SU-DHL-6 (cell line): ENCODE data around the gene RNF214.
"Not testable (repeated sequence)": the region's sequence is repeated elsewhere in the genome, so short reads cannot be mapped to it uniquely, and the experiment has no call there.

Experiments used
- H2AFZ ChIP-seq: fragments of 200-600 bp; sonication (generic); 2 replicates; pipeline ENCODE4 v1.6.1; 2014; ENCODE audit warnings: low read depth, mild to moderate bottlenecking, moderate library complexity, mixed read lengths, antibody characterized with exemption, low read length; ENCODE audit not compliant: severe bottlenecking
- H3F3A ChIP-seq: fragments of 200-600 bp; shearing (Covaris generic); 2 replicates; pipeline ENCODE4 v1.6.0; 2016; ENCODE audit warnings: antibody characterized with exemption, mild to moderate bottlenecking; ENCODE audit not compliant: insufficient read depth
- H3K27ac ChIP-seq: fragments of 200-600 bp; sonication (generic); 2 replicates; pipeline ENCODE4 v1.5.1; 2016; ENCODE audit warnings: low read depth, mild to moderate bottlenecking, low read length, moderate library complexity, mixed read lengths
- H3K27me3 ChIP-seq: fragments of 200-600 bp; sonication (generic), shearing (Covaris generic); 2 replicates; pipeline ENCODE4 v1.6.0; 2014; ENCODE audit warnings: mild to moderate bottlenecking, low read length
- H3K36me3 ChIP-seq: fragments of 200-600 bp; sonication (generic); 2 replicates; pipeline ENCODE4 v1.6.1; 2014; ENCODE audit warnings: mild to moderate bottlenecking, low read length, mixed read lengths
- H3K4me2 ChIP-seq: fragments of 300-600, 200-600 bp; shearing (Covaris generic), sonication (generic); 2 replicates; pipeline ENCODE4 v1.6.0; 2014; ENCODE audit warnings: low read length, low read depth, mild to moderate bottlenecking; ENCODE audit not compliant: poor library complexity, severe bottlenecking
- H3K4me3 ChIP-seq: fragments of 200-600 bp; sonication (generic); 2 replicates; pipeline ENCODE4 v1.5.1; 2014; ENCODE audit warnings: antibody characterized with exemption, low read length, mild to moderate bottlenecking, mixed read lengths; ENCODE audit not compliant: insufficient read depth, poor library complexity, severe bottlenecking
- H3K79me2 ChIP-seq: fragments of 200-600 bp; sonication (generic); 2 replicates; pipeline ENCODE4 v1.6.1; 2014; ENCODE audit warnings: mild to moderate bottlenecking, low read length, moderate library complexity; ENCODE audit not compliant: insufficient read depth
- H3K9ac ChIP-seq: fragments of 200-600 bp; sonication (generic); 2 replicates; pipeline ENCODE4 v1.7.0; 2014; ENCODE audit warnings: mild to moderate bottlenecking, low read length
- H3K9me2 ChIP-seq: fragments of 200-600 bp; sonication (generic); replicated peaks from 2 replicates; pipeline ENCODE4 v1.6.1; 2014; ENCODE audit warnings: low read length; ENCODE audit not compliant: insufficient read depth
- H3K9me3 ChIP-seq: fragments of 200-600 bp; sonication (generic); 2 replicates; pipeline ENCODE4 v1.6.1; 2014; ENCODE audit warnings: low read length, mixed read lengths; ENCODE audit not compliant: insufficient read depth
- H4K20me1 ChIP-seq: fragments of 200-600 bp; sonication (generic); 2 replicates; pipeline ENCODE4 v1.6.1; 2014; ENCODE audit warnings: low read depth, mild to moderate bottlenecking, antibody characterized with exemption, low read length, moderate library complexity, mixed read lengths
- CTCF ChIP-seq: fragments of 200-600 bp; sonication (generic); IDR thresholded peaks from one replicate; pipeline ENCODE4 v1.5.1; 2017; ENCODE audit warnings: antibody characterized with exemption, mild to moderate bottlenecking, low read length, moderate library complexity; ENCODE audit not compliant: insufficient read depth, poor library complexity, severe bottlenecking
- EZH2phosphoT487 ChIP-seq: fragments of 200-600 bp; sonication (generic), shearing (Covaris generic); conservative IDR thresholded peaks from 2 replicates; pipeline ENCODE4 v1.6.1; 2018; ENCODE audit warnings: mild to moderate bottlenecking, antibody characterized with exemption, low read length, moderate library complexity, mixed read lengths

RNF214 gene

GRCh38 chr11:117207481-117207880, 25.0 kb upstream of the RNF214 start:
- H3F3A ChIP-seq, H2AFZ ChIP-seq, H3K4me2 ChIP-seq, H3K9me3 ChIP-seq, H3K36me3 ChIP-seq, H3K27me3 ChIP-seq, H3K27ac ChIP-seq, H4K20me1 ChIP-seq, H3K9me2 ChIP-seq, H3K4me3 ChIP-seq, H3K9ac ChIP-seq, H3K79me2 ChIP-seq: not testable (repeated sequence)

- H2AFZ ChIP-seq, result not testable (repeated sequence)
Observed at GRCh38 chr11:117208710-117209109, 23.8 kb upstream of the RNF214 start.

GRCh38 chr11:117209351-117210125, 22.9 kb upstream of the RNF214 start:
- not testable (repeated sequence) for H3K4me2 ChIP-seq, H3K36me3 ChIP-seq, H3F3A ChIP-seq, H3K27ac ChIP-seq, H3K79me2 ChIP-seq, H3K9me2 ChIP-seq, H2AFZ ChIP-seq, H4K20me1 ChIP-seq, H3K4me3 ChIP-seq, H3K9me3 ChIP-seq, H3K9ac ChIP-seq, H3K27me3 ChIP-seq

More at GRCh38 chr11:117208710-117209109, 23.8 kb upstream of the RNF214 start:
- H4K20me1 ChIP-seq, H3K9ac ChIP-seq, H3F3A ChIP-seq, H3K27me3 ChIP-seq, H3K9me2 ChIP-seq, H3K9me3 ChIP-seq, H3K27ac ChIP-seq, H3K4me3 ChIP-seq, H3K4me2 ChIP-seq, H3K36me3 ChIP-seq, H3K79me2 ChIP-seq: not testable (repeated sequence)

- Histone ChIP-seq H3K36me3 (no peaks in the 10 kb centered on the region), H3K9me2 (no peaks in the 10 kb centered on the region), H3K9ac (no peak overlapping the region), H3K27ac (no peak overlapping the region), H4K20me1 (no peaks in the 10 kb centered on the region), H3K27me3 (no peaks in the 10 kb centered on the region), H3K4me2 (no peak overlapping the region), H3K9me3 (no peaks in the 10 kb centered on the region), H3F3A (no peaks in the 10 kb centered on the region), H3K4me3 (no peak overlapping the region), H2AFZ (no peak overlapping the region), H3K79me2 (no peaks in the 10 kb centered on the region)
- no peak for TF ChIP-seq EZH2phosphoT487
- TF ChIP-seq CTCF, result no peak
Observed at GRCh38 chr11:117210620-117211019, 21.9 kb upstream of the RNF214 start.
